Measurements from ENCODE around the gene SLC23A2.
A peak's percentile ranks its signal among the peaks of the same experiment; 100 is the strongest.
"Not testable (repeated sequence)": the region's sequence is repeated elsewhere in the genome, so short reads cannot be mapped to it uniquely, and the experiment has no call there.

SLC23A2 gene

DNA sequence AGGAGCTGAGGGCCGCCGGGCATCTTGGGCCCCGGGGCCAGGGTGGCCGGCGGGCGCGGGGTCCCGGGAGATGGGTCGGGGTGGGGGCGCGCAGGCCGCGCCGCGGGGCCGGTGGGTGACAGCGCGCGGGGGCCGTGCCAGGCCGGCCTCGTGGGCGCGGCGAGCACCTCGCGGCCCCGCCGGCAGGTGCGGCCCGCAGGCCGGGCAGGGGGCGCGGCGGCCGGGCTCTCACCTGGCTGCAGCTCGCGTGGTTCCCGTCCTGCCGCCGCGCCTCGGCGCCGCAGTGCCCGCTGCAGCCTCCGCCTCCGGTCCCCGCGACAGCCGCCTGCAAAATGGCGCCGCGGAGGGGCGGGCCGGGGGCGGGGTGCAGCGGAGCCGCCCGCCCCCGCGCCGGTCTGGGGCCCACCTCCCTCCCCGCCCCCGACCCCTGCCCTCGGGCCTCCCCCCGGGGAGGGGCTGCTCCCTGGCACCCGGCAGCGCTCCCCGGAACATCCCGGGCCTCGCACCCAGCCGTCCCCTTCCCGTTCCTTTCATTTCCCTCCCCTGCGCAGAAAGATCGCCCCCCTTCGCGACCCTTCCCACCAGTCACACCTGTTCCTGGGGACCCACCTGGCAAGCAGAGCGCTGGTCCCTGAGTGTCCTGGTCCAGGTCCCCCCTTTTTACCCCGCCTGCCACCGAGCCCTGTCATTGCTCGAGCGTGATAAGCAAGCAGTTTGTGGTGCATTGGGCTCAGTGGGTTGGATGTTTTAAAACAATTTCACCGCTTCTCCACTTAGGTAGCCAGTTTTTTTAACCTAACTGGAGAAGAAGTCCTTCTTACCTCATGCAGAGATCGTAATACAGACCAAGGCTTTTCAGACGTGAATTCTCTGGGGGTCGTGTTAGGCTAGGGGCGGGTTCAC is at the start of gene SLC23A2:
Gene SLC23A2 (minus strand): TSS at position 337 of the 903 bp plus-strand sequence. CDS start 68,948 bp downstream, outside the sequence.
- DNase-seq: peak; percentile 88

DNA sequence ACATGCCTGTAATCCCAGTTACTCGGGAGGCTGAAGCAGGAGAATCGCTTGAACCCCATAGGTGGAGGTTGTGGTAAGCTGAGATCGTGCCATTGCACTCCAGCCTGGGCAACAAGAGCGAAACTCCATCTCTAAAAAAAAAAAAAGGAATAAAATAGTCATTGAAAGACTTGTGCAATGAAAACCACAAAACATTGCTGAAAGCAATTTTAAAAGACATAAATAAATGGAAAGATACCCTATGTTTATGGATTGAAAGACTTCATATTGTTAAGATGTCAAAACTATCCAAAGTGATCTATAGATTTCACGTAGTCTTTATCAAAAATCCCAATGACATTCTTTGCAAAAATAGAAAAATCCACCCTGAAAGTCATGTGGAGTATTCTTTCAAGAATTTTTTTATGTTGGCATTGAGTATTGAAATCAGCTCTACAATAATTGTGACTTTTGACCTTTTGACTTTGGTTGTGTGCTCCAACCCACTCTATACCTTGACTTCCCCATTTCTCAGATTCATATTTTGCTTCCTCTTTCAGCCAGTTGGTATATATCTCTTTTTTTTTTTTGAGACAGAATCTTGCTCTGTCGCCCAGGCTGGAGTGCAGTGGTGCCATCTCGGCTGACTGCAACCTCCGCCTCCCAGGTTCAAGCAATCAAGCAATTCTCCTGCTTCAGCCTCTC is 45.5 kb upstream of the SLC23A2 start:
- no peak for DNase-seq

DNA sequence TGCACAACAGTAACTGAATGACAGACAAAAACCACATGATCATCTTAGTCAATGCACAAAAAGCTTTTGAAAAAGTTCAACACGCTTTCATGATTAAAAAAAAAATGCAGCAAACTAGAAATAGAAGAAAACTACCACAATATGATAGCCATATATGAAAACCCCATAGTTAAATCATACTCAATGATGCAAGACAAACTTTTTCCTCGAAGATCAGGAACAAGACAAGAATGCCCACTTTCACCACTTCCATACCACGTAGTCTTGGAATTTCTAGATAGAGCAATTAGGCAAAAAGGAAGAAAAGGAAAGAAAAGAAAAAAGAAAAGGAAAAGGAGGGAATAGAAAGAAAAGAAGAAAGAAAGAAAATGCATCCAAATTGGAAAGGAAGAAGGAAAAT is 44.6 kb upstream of the SLC23A2 start:
- no peak for DNase-seq

DNA sequence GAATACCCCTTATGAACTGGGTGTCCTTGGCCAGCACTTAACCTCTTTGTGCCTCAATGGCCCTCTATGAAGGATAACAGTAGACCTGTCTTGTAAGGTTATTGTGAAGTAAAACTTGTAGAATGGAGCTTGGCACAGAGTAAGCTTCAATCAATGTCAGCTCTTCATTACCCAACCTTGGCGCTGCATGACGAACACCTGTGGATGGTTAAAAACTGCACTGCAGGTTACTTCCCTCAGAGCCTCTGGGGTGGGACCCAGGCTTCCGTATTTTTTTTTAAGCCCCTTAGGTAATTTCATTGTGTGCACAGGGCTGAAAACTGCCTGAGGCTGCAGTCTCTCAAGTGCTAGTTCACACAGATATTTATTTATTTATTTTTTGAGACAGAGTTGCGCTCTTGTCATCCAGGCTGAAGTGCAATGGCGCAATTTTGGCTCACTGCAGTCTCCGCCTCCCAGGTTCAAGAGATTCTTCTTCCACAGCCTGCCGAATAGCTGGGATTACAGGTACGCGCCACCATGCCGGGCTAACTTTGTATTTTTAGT is 42.8 kb upstream of the SLC23A2 start:
- DNase-seq: no peak

DNA sequence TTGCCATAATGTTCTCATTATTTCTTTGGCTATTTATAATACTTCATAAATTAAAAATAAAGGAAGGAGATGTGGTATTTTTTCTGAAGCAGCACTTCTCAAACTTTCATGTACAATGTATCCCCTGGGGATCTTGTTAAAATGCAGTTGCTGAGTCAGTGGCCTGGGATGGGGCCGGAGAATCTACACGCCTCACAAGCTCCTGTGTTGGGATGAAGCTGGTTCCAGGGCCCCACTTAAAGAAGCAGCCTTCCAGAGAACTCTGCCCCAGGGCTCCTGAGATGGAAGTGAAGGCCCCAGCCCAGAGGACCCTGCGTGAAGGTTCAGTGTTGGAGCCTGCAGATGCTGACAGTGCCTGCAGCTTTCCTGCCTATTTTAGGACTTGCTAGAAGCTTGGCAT is 40.1 kb upstream of the SLC23A2 start:
- no peak for DNase-seq

DNA sequence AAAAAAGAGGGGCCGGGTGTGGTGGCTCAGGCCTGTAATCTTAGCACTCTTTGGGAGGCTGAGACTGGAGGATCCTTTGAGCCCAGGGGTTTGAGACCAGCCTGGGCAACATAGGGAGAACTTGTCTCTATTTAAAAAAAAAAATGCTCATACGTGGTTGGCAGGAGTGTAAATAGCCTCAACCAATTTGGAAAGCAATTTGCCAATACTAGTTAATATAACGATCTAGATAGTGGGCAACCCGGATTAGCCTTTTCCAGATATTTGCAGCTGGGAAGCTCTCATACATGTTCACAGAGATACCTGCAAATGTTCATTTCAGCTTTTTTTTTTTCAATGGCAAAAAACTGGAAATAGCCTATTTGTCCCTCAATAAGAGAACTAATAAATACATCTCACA is 39.0 kb upstream of the SLC23A2 start:
- DNase-seq: no peak

DNA sequence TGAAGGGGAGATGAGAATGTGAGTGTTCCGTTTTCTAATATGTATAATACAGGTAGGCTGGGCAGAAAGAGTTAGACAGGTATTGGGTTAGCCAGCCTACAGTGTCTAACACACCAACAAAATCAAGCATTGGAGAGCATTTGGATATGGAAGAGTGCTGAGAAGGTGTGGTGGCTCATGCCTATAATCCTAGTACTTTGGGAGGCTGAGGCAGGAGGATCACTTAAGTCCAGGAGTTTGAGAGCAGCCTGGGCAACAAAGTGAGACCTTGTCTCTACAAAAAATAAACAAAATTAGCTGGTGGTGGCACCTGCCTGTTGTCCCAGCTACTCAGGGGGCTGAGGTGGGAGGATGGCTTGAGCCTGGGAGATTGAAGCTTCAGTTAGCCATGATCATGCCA is 38.6 kb upstream of the SLC23A2 start:
- no peak for DNase-seq

DNA sequence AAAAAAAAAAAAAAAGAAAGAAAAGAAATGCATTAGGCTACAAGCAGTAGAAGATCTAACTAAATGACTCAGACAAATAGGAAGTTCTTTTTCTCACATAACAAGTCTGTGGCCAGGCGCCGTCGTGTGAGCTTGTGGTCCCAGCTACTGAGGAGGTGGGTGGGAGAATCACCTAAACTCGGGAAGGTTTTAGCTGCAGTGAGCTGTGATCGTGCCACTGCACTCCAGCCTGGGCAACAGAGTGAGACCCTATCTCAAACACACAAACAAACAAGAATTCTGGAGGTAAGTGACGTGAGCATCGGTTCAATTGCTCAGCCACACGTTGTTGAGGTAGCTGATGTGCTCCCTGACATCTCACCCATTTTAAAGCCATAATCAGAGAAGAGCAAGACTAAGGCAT is 37.9 kb upstream of the SLC23A2 start:
- no peak for DNase-seq

DNA sequence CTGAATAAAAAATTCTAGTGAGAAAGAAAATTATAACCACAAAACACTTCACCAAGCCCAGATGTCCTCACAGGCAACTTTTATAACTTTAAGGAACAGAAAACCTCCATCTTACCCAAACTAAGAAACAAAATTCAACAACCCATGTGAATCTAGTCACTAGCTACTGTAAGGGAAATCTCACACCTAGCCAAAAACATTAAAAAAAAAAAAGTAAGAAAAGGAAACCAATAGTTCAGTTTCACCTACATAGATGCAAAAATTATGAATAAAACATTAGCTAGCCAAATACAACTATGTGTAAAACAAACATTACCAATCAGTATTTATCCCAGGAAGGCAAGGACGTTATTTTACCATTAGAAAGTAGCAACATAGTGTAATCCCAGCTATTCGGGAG is 35.5 kb upstream of the SLC23A2 start:
- DNase-seq: no peak

DNA sequence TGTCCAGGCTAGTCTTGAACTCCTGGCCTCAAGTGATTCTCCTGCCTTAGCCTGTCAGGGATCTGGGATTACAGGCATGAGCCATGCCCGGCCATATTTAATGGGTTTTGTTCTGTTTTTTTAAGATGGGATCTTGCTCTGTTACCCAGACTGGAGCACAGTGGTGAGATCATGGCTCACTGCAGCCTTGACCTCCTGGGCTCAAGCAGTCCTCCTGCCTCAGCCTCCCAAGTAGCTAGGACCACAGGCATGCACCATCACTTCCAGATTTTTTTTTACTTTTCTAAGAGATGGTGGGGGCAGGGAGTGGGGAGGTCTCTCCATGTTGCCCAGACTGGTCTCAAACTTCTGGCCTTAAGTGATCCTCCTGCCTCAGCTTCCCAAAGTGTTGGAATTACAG is 34.2 kb upstream of the SLC23A2 start:
- not testable (repeated sequence) for DNase-seq

DNA sequence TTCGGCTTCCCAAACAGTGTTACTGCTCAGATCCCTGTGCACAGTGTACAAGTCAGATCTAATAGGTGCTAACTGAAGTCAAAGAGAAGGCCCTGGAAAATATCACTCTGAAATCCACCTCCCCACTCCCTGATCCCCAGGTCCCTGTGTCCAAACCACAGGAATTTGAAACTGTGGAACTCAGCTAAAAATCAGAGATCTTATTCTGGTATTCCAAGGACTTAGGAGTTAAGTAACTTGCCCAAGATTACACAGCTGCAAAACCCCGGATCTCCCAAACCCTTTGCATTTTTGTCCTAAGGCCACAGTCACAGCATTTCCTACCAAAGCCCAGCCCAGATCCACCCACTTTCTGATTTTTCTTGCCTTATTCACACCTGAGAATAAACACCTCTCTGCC is 32.3 kb upstream of the SLC23A2 start:
- DNase-seq: no peak

DNA sequence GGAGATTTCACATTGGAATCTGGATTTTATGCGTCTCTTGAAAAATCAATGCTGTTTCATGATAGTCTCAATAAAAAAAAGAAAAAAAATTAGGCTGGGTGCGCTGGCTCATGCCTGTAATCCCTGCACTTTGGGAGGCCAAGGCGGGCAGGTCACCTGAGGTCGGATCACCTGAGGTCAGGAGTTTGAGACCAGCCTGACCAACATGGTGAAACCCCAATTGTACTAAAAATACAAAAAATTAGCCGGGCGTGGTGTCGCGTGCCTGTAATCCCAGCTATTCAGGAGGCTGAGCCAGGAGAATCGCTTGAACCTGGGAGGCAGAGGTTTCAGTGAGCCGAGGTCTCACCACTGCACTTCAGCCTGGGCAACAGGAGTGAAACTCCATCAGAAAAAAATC is 30.4 kb upstream of the SLC23A2 start:
- DNase-seq: not testable (repeated sequence)

DNA sequence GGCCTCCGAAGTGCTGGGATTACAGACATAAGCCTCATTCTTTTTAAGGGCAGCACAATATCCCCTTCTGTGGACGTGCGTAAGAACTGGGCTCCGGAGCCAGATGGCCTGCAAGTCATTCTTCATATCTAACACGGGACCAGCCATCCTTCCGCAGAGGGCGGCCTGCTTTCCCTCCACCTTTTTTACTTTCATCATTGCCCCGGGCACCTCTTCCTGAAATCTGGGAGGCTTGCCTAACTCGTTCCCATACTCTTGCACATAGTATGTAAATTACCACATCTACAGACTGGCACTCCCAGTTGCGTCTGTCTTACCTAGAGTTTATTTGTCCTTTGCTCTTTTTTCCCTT is 29.9 kb upstream of the SLC23A2 start:
- DNase-seq: no peak

DNA sequence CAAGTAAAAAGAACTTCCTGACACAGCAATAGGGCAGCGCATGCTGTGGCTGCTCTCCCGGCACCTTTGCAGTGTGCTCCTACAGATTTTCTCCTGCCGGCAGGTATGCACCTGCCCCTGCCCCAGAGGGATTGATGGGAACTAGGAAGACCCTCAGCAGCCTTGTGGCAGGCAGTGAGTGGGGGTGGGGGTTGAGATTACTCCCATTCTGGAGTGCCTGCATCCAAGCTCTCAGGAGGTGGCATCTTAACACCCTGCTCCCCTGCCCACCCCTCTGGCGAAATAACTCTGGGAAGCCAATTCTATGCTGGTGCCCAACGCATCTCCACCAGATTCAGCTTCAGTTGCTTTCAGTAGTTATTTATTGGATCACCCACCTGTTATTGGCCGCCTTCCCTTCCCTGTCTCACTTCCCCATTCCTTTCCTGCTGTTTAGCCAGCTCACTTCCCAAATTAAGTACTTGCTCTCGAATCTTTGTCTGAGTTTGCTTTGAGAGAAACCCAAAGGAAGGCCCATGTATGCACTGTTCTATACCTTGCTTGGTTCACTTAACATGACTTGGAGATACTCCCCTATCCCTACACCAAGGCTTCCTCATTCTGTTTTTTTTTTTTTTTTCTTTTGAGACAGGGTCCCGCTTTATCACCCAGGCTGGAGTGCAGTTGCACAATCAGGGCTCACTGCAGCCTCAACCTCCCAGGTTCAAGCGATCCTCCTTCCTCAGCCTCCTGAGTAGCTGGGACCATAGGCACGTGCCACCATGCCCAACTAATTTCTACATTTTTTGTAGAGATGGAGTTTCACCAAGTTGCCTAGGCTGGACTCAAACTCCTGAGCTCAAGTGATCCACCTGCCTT is 29.3 kb upstream of the SLC23A2 start:
- no peak for DNase-seq

DNA sequence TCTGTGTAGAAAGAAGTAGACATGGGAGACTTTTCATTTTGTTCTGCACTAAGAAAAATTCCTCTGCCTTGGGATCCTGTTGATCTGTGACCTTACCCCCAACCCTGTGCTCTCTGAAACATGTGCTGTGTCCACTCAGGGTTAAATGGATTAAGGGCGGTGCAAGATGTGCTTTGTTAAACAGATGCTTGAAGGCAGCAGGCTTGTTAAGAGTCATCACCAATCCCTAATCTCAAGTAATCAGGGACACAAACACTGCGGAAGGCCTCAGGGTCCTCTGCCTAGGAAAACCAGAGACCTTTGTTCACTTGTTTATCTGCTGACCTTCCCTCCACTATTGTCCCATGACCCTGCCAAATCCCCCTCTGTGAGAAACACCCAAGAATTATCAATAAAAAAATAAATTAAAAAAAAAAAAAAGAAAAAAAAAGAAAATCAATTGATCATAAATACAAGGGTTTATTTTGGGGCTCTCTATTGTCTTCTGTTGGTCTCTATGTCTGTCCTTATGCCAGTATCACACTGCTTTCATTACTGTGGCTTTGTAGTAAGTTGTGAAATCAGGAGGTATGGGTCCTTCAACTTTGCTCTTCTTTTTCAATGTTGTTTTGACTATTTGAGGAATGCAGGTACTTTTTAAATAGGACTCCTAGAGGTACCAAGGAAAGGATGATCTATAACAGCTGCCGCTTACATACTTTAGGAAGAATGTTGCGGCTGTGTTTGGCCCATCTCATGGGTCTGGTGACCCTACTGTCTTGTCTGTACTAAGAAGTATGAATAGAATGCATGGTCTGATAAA is 27.1 kb upstream of the SLC23A2 start:
- DNase-seq: not testable (repeated sequence)

DNA sequence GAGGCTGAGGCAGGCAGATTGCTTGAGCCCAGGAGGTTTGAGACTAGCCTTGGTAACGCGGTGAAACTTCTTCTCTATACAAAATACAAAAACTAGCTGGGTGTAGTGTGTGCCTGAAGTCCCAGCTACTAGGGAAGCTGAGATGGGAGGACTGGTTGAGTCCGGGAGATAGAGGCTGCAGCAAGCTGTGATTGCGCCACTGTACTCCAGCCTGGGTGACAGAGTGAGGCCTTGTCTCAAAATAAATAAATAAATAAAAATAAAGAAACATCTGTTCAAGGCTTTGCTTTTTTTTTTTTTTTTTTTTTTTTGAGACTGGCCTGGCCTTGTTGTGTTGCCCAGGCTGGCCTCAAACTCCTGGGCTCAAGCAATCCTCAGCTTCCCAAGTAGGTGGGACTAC is 23.7 kb upstream of the SLC23A2 start:
- DNase-seq: no peak

DNA sequence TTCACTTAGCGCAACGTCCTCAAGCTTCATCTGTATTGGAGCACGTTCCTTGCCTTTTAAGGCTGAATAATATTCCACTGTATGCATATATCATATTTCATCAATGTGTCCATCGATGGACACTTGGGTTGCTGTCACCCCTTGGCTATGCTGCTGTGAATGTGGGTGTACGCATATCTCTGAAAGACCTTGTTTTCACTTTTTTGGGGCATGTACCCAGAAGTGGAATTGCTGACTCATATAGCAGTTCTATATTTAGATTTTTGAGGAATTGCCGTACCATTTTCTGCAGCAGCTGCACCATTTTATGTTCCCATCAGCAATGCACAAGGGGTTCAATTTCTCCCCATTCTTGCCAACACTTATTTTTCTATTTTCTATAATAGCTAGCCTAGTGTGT is 22.8 kb upstream of the SLC23A2 start:
- DNase-seq: no peak

DNA sequence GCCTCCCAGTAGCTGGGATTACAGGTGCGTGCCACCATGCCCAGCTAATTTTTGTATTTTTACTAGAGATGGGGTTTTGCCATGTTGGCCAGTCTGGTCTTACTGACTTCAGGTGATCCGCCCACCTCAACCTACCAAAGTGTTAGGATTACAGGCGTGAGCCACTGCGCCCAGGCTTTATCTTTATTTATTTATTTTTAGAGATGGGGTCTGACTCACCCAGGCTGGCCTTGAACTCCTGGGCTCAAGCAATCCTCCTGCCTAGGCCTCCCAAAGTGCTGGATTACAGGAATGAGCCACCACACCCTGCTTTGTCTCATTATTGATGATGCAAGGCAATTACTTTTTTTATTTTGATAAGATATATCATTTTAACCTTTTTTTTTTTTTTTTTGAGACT is 21.9 kb upstream of the SLC23A2 start:
- not testable (repeated sequence) for DNase-seq

DNA sequence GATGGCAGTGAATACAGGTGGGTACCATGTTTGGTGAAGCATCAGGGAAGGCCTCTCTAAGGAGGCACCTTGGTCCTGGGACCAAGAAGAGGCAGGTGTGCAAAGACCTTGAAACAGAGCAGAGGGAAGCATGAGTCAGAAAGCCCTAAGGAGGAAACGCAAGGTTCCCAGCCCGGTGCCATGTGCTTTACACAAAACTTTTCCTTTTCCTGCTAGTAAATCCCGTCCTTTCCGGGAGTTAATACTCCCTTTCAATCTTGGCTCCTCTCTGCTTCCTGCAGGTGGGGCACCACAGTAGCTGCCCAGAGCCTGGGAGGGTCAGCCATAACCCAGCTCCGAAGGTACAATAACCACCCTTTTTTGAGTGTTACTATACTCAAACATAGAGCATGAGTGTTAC is 19.4 kb upstream of the SLC23A2 start:
- DNase-seq: no peak

DNA sequence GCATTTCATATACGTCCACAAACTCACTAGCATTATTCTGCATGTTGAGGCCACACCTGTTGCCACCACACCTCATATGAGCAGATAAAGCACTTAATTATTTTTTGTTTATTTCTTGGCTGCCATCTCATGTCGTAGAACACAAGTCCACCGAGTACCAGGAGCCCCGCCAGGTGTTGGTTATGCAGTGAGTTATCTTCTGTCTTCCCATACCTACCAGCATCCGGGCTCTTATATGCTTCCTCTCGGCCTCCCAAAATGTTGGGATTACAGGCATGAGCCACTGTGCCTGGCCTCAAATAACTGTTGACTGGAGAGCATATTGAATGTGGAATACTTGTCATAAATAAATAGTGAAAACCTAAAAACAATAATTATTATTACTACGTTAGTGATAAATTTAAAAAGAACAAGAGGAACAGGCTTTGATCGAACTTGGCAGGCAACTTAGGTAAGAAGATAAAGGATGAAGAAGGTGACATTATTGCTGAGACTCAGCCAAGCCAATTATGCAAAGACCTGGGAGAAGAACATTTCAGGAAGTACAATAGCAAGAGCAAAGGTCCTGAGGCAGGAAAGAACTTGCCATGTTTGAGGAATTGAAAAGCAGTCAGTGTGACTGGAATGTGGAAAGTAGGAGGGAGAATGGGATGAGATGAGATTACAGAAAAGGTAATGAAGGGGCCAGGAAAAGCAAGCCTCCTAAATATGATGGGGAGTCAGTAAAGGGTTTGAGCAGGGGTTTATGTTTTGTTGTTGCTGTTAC is 12.6 kb upstream of the SLC23A2 start:
- no peak for DNase-seq

DNA sequence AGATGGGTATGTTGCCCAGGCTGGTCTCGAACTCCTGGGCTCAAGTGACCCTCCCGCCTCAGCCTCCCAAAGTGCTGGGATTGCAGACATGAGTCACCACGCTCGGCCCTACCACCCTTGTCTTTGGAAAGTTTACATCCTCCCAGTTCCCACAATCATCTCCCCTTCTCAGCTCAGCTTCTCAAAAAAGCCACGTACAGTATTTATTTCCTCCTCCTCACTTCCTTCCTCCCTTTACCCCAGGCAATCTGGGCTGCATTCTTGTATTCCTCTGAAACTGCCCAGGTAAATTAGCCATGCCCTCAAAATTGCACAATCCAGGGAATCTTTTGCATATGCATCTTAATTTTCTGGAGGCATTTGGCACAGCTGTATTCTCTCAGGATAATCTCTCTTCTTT is 7.4 kb upstream of the SLC23A2 start:
- no peak for DNase-seq

DNA sequence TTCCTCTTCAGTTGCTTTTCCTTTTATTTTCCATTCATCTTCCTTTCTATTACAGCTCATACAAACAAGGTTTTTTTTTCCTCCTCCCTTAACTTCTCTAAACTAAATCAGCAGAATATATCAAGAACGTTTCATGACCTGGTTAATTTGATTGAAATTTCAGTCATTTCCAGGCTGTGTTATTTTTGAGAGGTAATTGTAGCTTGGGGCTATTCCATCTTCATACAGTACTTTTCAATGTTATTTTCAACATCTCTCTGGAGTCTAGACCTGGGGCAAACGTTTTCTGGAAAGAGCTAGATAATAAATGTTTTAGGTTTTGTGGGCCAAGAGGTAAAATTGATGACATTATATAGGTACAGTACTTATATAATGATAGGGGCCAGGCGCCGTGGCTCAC is 4.0 kb upstream of the SLC23A2 start:
- no peak for DNase-seq
